ENCODE measurements around the gene TRIML2.

TRIML2 gene

GRCh38 chr4:188041721-188042120 lies 67.7 kb downstream of the TRIML2 start:
- no peaks in the 10 kb centered on the region for H3K36me3 ChIP-seq (ENCODE audit: control insufficient read depth, insufficient read depth, low read length)
- DNase-seq (ENCODE audit: extremely low read depth, insufficient read length), result no peak
- TF ChIP-seq CTCF (IDR thresholded peaks at IDR 0.05; ENCODE audit: insufficient read depth, low read length, poor library complexity, severe bottlenecking), result no peak
- H3K4me3 ChIP-seq (replicated peaks; ENCODE audit: low read depth, low read length), result no peak overlapping the region
- H3K27me3 ChIP-seq (replicated peaks; ENCODE audit: control insufficient read depth, insufficient read depth, low read length), result no peaks in the 10 kb centered on the region

Measured in GM06990 (cell line).